Activated naive CD8-positive, alpha-beta T cell (primary cell): ENCODE data around the gene ESYT2.

Source experiments
- H3K27ac Mint-ChIP-seq: one replicate; pipeline ENCODE4 v1.8.0; 2021; ENCODE audit warnings: mixed read lengths
- H3K27me3 Mint-ChIP-seq: one replicate; pipeline ENCODE4 v1.8.0; 2021; ENCODE audit warnings: mixed read lengths
- H3K36me3 Mint-ChIP-seq: one replicate; pipeline ENCODE4 v1.8.0; 2021; ENCODE audit warnings: mixed read lengths
- H3K4me1 Mint-ChIP-seq: one replicate; pipeline ENCODE4 v1.8.0; 2021; ENCODE audit warnings: low read depth, mixed read lengths
- H3K4me3 Mint-ChIP-seq: one replicate; pipeline ENCODE4 v1.8.0; 2021; ENCODE audit warnings: mild to moderate bottlenecking, mixed read lengths
- H3K9me3 Mint-ChIP-seq: one replicate; pipeline ENCODE4 v1.8.0; 2021; ENCODE audit warnings: low read depth, mixed read lengths

ESYT2 gene

GRCh38 chr7:158732494-158733219, 96.7 kb downstream of the ESYT2 start:
- peaks cover 3% of the 10 kb centered on the region for H3K4me1 Mint-ChIP-seq
- no peaks in the 10 kb centered on the region for H3K27me3 Mint-ChIP-seq
- H3K4me3 Mint-ChIP-seq, result no peak overlapping the region
- no peak overlapping the region for H3K27ac Mint-ChIP-seq
- H3K36me3 Mint-ChIP-seq, result peaks cover 4% of the 10 kb centered on the region
- H3K9me3 Mint-ChIP-seq, result no peaks in the 10 kb centered on the region

DNA sequence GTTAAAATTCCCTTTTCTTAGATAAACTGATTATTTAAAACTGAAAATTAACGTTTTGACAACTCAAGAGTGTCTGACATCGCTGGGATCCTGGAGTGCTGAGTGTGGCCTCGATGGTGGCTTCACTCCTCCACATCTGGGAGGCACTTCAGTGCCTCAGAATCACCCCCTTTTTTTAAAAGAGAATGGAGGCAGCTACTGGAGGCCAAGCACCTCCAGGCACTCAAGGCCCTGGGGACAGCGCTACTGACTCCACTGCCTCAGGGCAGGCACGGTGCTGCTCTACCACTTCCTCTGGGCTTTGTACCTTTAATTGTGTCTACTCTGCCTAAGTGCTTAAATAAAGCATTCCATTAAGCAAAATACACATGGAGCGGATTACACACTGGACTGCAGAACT, 97.5 kb downstream of the ESYT2 start:
- H3K4me1 Mint-ChIP-seq, result peaks cover 3% of the 10 kb centered on the region
- no peaks in the 10 kb centered on the region for H3K27me3 Mint-ChIP-seq
- H3K9me3 Mint-ChIP-seq, result no peaks in the 10 kb centered on the region
- no peak overlapping the region for H3K4me3 Mint-ChIP-seq
- H3K36me3 Mint-ChIP-seq, result peaks cover 4% of the 10 kb centered on the region
- peak overlapping the region; percentile 54 for H3K27ac Mint-ChIP-seq

GRCh38 chr7:158730383-158731346, 98.6 kb downstream of the ESYT2 start:
- peak overlapping the region; percentile 74 for H3K27ac Mint-ChIP-seq
- H3K27me3 Mint-ChIP-seq, result no peaks in the 10 kb centered on the region
- H3K4me1 Mint-ChIP-seq, result peaks cover 3% of the 10 kb centered on the region
- peaks cover 4% of the 10 kb centered on the region for H3K36me3 Mint-ChIP-seq
- H3K4me3 Mint-ChIP-seq, result no peak overlapping the region
- H3K9me3 Mint-ChIP-seq, result no peaks in the 10 kb centered on the region

DNA sequence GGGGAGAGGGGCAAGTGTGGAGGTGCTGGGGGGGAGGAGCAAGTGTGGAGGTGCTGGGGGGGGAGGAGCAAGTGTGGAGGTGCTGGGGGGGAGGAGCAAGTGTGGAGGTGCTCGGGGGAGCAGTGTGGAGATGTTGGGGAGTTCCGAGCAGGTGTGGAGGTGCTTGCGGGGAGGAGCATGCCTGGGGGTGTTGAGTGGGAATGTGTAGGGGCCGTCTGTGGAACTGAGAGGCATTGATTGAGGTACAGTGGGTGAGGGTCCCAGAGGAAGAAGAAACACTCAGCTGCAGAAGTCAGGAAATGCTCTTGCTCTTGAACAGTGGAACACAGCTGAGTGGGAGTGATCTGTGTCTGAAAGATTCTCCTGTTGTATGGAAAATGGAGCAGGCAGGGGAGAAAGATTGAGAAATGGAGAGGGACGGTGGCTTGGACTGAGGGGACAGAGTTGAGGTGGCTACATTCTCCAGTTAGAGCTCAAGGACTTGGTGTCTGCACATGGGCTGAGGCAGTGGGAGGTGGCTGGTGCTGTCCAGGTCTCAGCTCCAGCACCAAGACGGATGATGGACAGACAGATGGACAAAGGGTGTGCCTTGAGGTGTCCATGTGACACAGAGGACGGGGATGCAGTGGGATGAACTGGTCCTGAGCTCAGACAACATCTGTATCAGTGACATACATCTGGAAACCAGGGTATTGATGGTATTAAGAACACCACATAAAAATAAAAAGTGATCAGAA, 99.5 kb downstream of the ESYT2 start:
- Mint-ChIP-seq H3K27ac (peak overlapping the region; percentile 74), H3K9me3 (no peaks in the 10 kb centered on the region), H3K4me3 (no peak overlapping the region), H3K4me1 (peaks cover 3% of the 10 kb centered on the region), H3K27me3 (no peaks in the 10 kb centered on the region), H3K36me3 (peaks cover 4% of the 10 kb centered on the region)

- H3K4me3 Mint-ChIP-seq, result no peak overlapping the region
- H3K27ac Mint-ChIP-seq, result peak overlapping the region; percentile 22
- H3K27me3 Mint-ChIP-seq, result no peaks in the 10 kb centered on the region
- H3K4me1 Mint-ChIP-seq, result peaks cover 3% of the 10 kb centered on the region
- no peaks in the 10 kb centered on the region for H3K9me3 Mint-ChIP-seq
- peaks cover 4% of the 10 kb centered on the region for H3K36me3 Mint-ChIP-seq
Observed at GRCh38 chr7:158728911-158729645, 100.2 kb downstream of the ESYT2 start.

GRCh38 chr7:158727690-158728089, 101.6 kb downstream of the ESYT2 start:
- Mint-ChIP-seq H3K27me3 (no peaks in the 10 kb centered on the region), H3K4me1 (peaks cover 3% of the 10 kb centered on the region), H3K9me3 (no peaks in the 10 kb centered on the region), H3K27ac (no peak overlapping the region), H3K36me3 (peaks cover 4% of the 10 kb centered on the region), H3K4me3 (no peak overlapping the region)

DNA sequence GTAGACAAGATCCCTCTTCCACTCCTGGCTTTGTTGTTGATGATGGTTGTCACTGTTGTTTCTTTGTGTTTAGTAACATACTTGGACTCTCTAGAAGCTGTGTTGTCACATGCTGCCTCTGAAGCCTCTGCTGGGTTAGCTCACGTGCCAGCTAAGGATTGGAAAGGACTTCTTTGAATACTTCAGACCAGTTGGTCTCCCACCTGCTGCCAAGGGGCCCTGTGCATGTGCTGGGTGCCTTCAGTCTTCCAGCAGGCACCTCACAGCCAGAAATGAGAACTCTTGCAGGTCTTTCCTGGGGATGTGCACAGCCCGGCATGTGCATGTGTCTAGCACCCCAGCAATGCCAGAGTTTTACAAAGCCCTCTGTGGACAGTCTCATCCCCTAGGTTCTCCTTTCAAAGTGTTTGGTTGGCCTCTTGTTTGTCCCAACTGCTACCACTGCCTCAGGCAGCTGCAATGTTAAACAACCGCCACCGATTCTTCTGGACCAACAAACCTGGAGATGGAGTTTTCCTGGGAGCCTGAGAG, 103.0 kb downstream of the ESYT2 start:
- H3K4me1 Mint-ChIP-seq, result peaks cover 3% of the 10 kb centered on the region
- peaks cover 4% of the 10 kb centered on the region for H3K36me3 Mint-ChIP-seq
- no peak overlapping the region for H3K4me3 Mint-ChIP-seq
- no peaks in the 10 kb centered on the region for H3K27me3 Mint-ChIP-seq
- no peak overlapping the region for H3K27ac Mint-ChIP-seq
- no peaks in the 10 kb centered on the region for H3K9me3 Mint-ChIP-seq

DNA sequence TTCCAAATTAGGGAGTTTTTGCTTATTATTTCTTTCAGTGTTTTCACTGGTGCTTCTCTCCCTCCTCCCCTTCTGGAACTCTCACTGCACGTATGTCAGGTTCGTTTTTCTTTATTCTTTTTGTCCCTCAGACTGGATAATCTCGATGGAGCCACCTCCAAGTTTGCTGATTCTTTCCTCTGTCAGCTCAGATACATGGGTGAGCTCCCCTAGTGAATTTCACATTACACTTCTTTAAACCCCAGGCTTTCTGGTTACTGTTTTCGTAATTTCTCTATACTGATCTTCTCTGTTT, 103.9 kb downstream of the ESYT2 start:
- H3K4me1 Mint-ChIP-seq, result peaks cover 3% of the 10 kb centered on the region
- H3K36me3 Mint-ChIP-seq, result peaks cover 4% of the 10 kb centered on the region
- no peaks in the 10 kb centered on the region for H3K27me3 Mint-ChIP-seq
- H3K9me3 Mint-ChIP-seq, result no peaks in the 10 kb centered on the region
- peak overlapping the region; percentile 64 for H3K27ac Mint-ChIP-seq
- no peak overlapping the region for H3K4me3 Mint-ChIP-seq

- Mint-ChIP-seq H3K27ac (peak overlapping the region; percentile 47), H3K27me3 (no peaks in the 10 kb centered on the region), H3K9me3 (no peaks in the 10 kb centered on the region), H3K36me3 (no peaks in the 10 kb centered on the region), H3K4me1 (peaks cover 3% of the 10 kb centered on the region), H3K4me3 (no peak overlapping the region)
Observed at GRCh38 chr7:158724658-158725505, 104.4 kb downstream of the ESYT2 start.

DNA sequence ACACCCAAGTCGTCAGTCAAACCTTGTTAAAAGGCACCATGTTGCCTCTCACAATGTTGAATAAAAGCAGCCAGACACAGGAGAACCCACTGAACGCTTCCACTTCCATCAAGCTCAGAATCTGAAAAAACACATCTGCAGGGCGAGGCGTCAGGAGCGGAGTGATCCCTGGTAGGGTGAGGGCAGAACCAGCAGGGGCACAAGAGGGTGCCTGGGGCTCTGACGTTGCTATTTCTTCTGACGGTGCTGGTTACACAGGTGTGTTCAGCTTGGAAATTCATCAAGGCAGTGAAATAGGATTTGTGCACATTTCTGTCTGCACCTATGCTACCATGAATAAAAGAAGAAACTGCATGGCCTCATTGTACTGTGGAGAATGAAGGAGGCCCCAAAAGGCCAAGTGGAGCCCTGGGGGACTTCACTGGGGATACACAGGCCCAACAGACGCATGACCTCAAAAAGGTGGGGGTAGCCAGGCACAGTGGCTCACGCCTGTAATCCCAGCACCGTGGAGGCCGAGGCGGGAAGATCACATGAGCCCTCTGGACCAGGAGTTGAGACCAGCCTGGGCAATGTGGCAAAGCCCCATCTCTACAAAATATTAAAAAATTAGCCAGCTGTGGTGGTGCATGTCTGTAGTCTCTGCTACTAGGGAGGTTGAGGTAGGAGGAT, 105.5 kb downstream of the ESYT2 start:
- no peaks in the 10 kb centered on the region for H3K9me3 Mint-ChIP-seq
- no peak overlapping the region for H3K27ac Mint-ChIP-seq
- H3K36me3 Mint-ChIP-seq, result no peaks in the 10 kb centered on the region
- peaks cover 3% of the 10 kb centered on the region for H3K4me1 Mint-ChIP-seq
- H3K27me3 Mint-ChIP-seq, result no peaks in the 10 kb centered on the region
- H3K4me3 Mint-ChIP-seq, result no peak overlapping the region

GRCh38 chr7:158723266-158723665, 106.0 kb downstream of the ESYT2 start:
- H3K9me3 Mint-ChIP-seq, result no peaks in the 10 kb centered on the region
- no peaks in the 10 kb centered on the region for H3K27me3 Mint-ChIP-seq
- no peak overlapping the region for H3K4me3 Mint-ChIP-seq
- H3K4me1 Mint-ChIP-seq, result peaks cover 3% of the 10 kb centered on the region
- no peak overlapping the region for H3K27ac Mint-ChIP-seq
- no peaks in the 10 kb centered on the region for H3K36me3 Mint-ChIP-seq

- H3K27ac Mint-ChIP-seq, result no peak overlapping the region
- no peaks in the 10 kb centered on the region for H3K4me1 Mint-ChIP-seq
- H3K36me3 Mint-ChIP-seq, result no peaks in the 10 kb centered on the region
- peaks cover 1% of the 10 kb centered on the region for H3K27me3 Mint-ChIP-seq
- no peak overlapping the region for H3K4me3 Mint-ChIP-seq
- H3K9me3 Mint-ChIP-seq, result no peaks in the 10 kb centered on the region
Observed at GRCh38 chr7:158722574-158723237, 106.6 kb downstream of the ESYT2 start.

DNA sequence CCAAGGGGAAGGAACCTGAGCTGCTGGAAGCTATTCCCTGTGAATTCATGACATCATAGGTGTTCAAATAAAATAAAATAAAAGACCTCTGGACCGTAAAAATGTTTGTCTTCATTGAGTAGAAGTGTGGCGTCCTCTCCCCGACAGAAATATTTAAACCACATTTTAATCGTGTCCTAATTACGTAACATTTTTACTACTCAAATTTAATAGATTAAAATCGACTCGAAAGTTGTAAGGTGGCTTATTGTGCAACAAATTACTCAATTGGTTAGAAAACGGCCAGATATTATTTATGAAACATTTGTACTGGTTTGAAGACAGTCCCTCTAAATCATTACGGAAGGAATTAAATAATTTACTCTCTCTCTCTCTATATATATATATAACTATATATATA, 109.2 kb downstream of the ESYT2 start:
- H3K27me3 Mint-ChIP-seq, result peaks cover 1% of the 10 kb centered on the region
- H3K9me3 Mint-ChIP-seq, result no peaks in the 10 kb centered on the region
- H3K4me3 Mint-ChIP-seq, result no peak overlapping the region
- H3K36me3 Mint-ChIP-seq, result no peaks in the 10 kb centered on the region
- H3K4me1 Mint-ChIP-seq, result no peaks in the 10 kb centered on the region
- no peak overlapping the region for H3K27ac Mint-ChIP-seq
